RWPE2 (cell line): ENCODE results near the gene RBMS3.
A peak's percentile ranks its signal among the peaks of the same experiment; 100 is the strongest.

Experiments used
- ATAC-seq: fragments of 200-7000 bp; cut with Tn5 transposase; 3 replicates; pipeline ENCODE4 v1.9.1; 2021; ENCODE audit warnings: low read depth
- DNase-seq: peaks from one replicate; pipeline ENCODE4 v3.0.0-alpha.2; 2020; ENCODE audit warnings: low spot score
- H3K27ac ChIP-seq: fragments of 450-650 bp; 2 replicates; pipeline ENCODE4 v1.5.1; 2017; ENCODE audit warnings: mild to moderate bottlenecking; ENCODE audit not compliant: poor library complexity, severe bottlenecking
- H3K27me3 ChIP-seq: fragments of 250-450 bp; sonication (Bioruptor Pico); 2 replicates; pipeline ENCODE4 v1.5.1; 2021; ENCODE audit warnings: mild to moderate bottlenecking, moderate library complexity; ENCODE audit not compliant: insufficient read depth, poor library complexity, severe bottlenecking
- H3K36me3 ChIP-seq: fragments of 250-450 bp; sonication (Bioruptor Pico); 2 replicates; pipeline ENCODE4 v1.5.1; 2020; ENCODE audit warnings: low read depth, mild to moderate bottlenecking, moderate library complexity
- H3K4me1 ChIP-seq: fragments of 250-450 bp; sonication (Bioruptor Pico); 2 replicates; pipeline ENCODE4 v1.5.1; 2021; ENCODE audit warnings: mild to moderate bottlenecking, moderate library complexity; ENCODE audit not compliant: insufficient read depth, poor library complexity, severe bottlenecking
- H3K4me3 ChIP-seq: fragments of 250-450 bp; sonication (Bioruptor Pico); 2 replicates; pipeline ENCODE4 v1.5.1; 2021; ENCODE audit warnings: mild to moderate bottlenecking, moderate library complexity; ENCODE audit not compliant: severe bottlenecking
- H3K9me3 ChIP-seq: fragments of 250-450 bp; sonication (Bioruptor Pico); 2 replicates; pipeline ENCODE4 v1.5.1; 2021; ENCODE audit warnings: mild to moderate bottlenecking, moderate library complexity; ENCODE audit not compliant: severe bottlenecking
- CTCF ChIP-seq: fragments of 450-650 bp; IDR thresholded peaks from one replicate; pipeline ENCODE4 v1.5.1; 2017; ENCODE audit warnings: mild to moderate bottlenecking, moderate library complexity; ENCODE audit not compliant: poor library complexity, severe bottlenecking

Gene RBMS3

DNA sequence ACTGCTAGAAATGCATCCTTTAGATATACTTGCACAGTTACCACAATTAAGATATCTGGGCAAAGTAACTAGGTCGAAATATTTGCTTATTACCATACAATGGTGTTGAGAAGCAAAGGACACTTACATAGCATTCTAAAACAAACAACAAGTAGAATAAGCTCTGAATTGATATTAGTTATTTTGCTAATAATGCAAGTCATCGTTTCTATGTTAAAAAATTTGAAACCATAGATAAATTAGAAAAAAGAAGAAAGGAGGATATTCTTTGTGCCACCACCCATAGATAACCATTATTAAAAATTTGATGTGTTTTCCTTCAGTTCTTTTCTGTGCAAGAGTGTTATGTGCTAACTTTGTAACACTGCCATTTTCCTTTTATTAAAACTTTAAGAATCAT, 435.3 kb downstream of the RBMS3 start:
- Histone ChIP-seq H3K4me3 (no peak overlapping the region), H3K4me1 (peaks cover 20% of the 10 kb centered on the region), H3K27me3 (no peaks in the 10 kb centered on the region), H3K36me3 (no peaks in the 10 kb centered on the region), H3K27ac (no peak overlapping the region), H3K9me3 (no peaks in the 10 kb centered on the region)
- no peak for TF ChIP-seq CTCF
- ATAC-seq (no peak), DNase-seq (no peak)

- Histone ChIP-seq H3K4me3 (no peak overlapping the region), H3K27ac (peak overlapping the region; percentile 93), H3K36me3 (no peaks in the 10 kb centered on the region), H3K9me3 (no peaks in the 10 kb centered on the region), H3K27me3 (no peaks in the 10 kb centered on the region), H3K4me1 (peaks cover 20% of the 10 kb centered on the region)
- peak; percentile 60 for DNase-seq
- TF ChIP-seq CTCF = no peak
- ATAC-seq = peak; percentile 97
Observed at GRCh38 chr3:29718661-29719065, 437.8 kb downstream of the RBMS3 start.

DNA sequence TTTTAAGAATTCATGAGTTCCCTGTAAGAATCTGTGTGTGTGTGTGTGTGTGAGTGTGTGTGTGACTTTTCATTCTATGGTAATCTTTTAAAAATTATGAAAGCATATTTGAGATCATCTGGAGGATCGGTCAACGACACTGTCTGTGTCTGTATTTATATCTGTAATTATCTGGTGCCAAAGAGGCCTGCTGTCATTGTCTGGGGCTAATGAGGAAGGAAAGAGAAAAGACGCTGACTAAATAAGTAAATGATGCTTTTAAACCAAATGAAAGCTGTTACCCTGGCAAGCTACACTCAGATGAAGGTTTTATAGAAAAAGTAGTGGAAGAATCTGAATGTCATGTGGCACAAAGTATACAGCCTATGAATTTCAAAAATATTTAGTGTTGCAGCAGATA, 439.8 kb downstream of the RBMS3 start:
- peaks cover 20% of the 10 kb centered on the region for H3K4me1 ChIP-seq

GRCh38 chr3:29721789-29722188, 440.9 kb downstream of the RBMS3 start:
- no peaks in the 10 kb centered on the region for H3K9me3 ChIP-seq
- H3K27ac ChIP-seq = no peak overlapping the region
- no peak for TF ChIP-seq CTCF
- no peaks in the 10 kb centered on the region for H3K27me3 ChIP-seq
- DNase-seq (no peak), ATAC-seq (no peak)
- H3K36me3 ChIP-seq = no peaks in the 10 kb centered on the region
- H3K4me3 ChIP-seq = no peak overlapping the region
- H3K4me1 ChIP-seq = peaks cover 20% of the 10 kb centered on the region

More for the DNA sequence above, 439.8 kb downstream of the RBMS3 start:
- Histone ChIP-seq H3K27me3 (no peaks in the 10 kb centered on the region), H3K9me3 (no peaks in the 10 kb centered on the region), H3K36me3 (no peaks in the 10 kb centered on the region), H3K4me3 (no peak overlapping the region), H3K27ac (peak overlapping the region; percentile 93)
- DNase-seq (no peak), ATAC-seq (no peak)
- TF ChIP-seq CTCF = no peak

GRCh38 chr3:29731050-29731449, 450.2 kb downstream of the RBMS3 start:
- Histone ChIP-seq H3K4me1 (peaks cover 4% of the 10 kb centered on the region), H3K27me3 (no peaks in the 10 kb centered on the region), H3K36me3 (no peaks in the 10 kb centered on the region), H3K9me3 (no peaks in the 10 kb centered on the region), H3K4me3 (no peak overlapping the region), H3K27ac (no peak overlapping the region)
- no peak for DNase-seq
- no peak for ATAC-seq
- TF ChIP-seq CTCF = no peak
